ENCODE results near the gene EXTL2.
"Not testable (repeated sequence)": the region's sequence is repeated elsewhere in the genome, so short reads cannot be mapped to it uniquely, and the experiment has no call there.

The EXTL2 gene, protein sequence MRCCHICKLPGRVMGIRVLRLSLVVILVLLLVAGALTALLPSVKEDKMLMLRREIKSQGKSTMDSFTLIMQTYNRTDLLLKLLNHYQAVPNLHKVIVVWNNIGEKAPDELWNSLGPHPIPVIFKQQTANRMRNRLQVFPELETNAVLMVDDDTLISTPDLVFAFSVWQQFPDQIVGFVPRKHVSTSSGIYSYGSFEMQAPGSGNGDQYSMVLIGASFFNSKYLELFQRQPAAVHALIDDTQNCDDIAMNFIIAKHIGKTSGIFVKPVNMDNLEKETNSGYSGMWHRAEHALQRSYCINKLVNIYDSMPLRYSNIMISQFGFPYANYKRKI

DNA sequence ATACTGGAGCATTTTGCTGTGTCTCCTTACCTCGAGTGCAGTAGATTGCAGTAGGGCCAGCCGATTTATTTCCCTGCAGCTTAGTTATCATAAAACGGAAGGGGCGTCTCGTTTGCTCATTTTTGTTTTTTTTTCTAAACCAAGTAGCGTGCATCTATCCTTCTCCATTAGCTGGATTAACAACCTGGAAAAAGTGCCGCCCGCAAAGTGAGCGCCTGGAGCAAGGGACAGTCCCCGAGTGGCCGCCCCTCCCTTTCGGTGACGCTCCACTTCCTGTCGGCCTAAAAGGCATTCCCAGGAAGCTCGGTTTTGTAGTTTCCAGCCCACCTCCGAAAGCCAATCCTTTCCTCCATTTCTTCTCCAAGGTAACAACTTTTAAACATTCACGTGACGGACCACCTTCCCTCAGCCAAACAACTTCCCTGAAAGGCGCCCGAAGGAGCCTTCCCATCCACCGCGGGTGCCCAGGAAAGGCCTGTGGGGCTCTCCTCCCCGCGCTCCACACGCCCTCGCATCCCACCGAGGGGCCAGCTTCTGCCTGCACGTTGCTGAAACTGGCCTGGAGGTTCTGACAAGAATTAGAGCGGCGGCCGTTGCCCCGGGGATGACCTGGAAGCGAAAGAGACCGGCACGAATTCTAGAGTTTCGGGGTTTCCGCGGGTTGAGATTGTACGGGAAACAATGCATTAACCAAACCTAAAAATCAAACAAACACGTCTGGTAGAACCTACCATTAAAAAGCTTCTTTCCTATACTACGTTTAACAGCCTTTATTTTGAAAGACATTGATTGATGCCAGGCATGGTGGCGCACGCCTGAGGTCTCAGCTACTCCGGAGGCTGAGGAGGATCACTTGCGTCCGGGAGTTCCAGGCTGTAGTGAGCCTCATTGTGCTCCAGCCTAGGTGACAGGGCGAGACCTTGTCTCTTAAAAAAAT lies at the start of gene EXTL2:
Gene EXTL2 (minus strand): TSS at position 240 of the 937 bp plus-strand sequence. CDS start 6,085 bp downstream, outside the sequence.
- in situ Hi-C loops (cut with MboI; ENCODE audit: low sequenced_read_pairs): loop anchor here (25.0 kb wide), 1 partner anchor 1083 kb away; no protein-coding TSS in a partner anchor

DNA sequence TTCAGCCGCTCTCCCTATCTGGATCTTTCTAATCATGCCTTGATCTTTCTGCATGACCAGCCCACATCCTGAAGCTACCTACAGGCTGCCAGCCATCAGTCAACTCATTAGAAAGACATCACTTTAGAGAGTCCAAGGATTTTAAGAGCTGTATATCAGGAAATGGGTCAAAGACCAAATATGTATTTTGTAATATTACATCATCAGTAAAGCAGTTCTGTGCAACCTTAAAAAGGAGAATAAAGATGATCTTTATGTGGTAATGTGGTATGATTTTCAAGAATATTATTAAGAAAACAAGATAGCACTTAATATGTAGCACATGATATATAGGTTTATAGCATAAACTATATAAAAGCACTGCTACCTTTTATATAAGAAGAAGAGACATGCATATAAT lies 48.9 kb upstream of the EXTL2 start:
- in situ Hi-C loops (cut with MboI; ENCODE audit: low sequenced_read_pairs): no loop called here

DNA sequence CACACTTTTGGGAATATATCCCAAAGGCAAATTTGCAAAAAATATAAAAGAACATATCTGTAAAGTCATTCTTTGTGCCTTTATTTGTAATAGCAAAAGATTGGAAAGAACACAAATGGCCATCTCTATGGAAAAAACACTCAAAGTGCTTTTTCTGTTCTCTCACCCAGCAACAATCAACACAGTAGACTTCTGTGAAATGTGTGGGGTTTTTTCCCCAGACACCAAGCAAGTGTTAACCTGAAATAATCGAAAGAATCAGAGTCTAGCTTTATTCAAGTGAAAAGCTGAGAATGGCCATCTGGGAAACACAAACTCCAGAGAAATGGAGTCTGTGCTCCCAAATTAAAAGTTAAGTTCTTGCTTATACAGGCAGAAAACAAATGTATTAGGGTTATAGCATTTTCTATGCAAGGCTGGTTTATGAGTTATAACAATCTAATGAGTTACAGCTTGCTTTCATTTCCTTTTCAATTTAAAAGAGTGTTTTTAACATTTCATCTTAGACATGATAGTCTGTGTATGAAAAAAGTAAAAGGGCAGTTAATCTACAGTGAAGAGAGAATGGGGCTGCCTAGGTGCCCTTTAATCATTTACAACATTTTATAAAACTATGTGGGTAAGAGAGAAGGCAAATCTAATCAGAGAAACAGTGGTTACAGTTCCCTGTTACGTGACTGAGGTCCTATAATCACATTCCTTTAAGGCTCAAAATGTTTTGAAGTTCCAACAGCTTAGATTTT lies 47.8 kb upstream of the EXTL2 start:
- in situ Hi-C loops (cut with MboI; ENCODE audit: low sequenced_read_pairs): no loop called here

DNA sequence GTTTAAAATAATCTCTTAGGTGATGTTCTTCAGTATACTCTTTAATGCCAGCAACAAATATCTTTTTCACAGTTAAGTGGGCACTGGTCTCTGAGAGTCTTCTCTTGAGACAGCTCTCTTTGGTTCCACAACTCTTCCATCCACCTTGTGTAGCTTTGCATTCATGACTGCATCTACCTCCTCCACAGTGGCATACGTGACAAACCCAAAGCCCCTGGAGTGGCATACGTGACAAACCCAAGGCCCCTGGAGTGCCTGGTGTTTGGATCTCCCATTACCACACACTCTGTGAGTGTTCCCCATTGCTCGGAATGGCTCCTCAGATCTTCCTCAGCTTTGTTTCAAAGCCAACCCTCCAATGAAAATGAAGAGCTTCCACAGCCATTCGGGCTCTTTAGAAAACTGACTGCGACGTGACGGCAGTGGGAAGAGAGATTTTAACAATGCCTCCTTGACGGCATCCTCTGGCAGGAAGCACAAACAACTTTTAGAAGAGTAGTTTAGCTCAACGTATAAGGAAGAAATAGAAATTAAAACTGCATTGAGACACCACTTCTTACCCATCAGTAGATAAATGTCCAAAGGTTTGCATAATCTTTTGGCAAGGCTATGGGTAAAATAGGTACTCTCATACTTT lies 47.1 kb upstream of the EXTL2 start:
- in situ Hi-C loops (cut with MboI; ENCODE audit: low sequenced_read_pairs): no loop called here

DNA sequence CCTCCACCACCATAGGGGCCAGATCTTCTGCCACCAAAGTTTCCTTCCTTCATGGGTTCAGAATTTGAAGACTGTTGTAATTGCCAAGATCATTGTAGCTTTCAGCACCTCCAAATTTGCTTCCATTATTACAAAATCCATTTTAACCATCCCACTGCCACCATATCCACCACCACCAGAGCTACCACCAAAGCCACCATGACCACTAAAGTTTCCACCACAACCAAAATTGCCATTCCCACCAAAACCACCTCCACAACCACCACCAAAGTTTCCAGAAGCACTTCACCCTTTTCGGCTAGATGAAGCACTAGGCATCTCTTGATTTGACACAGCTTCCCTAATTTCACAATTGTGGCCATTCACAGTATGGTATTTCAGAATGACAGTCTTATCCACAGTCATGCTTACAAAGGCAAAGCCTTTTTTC lies 46.5 kb upstream of the EXTL2 start:
- in situ Hi-C loops (cut with MboI; ENCODE audit: low sequenced_read_pairs): no loop called here

DNA sequence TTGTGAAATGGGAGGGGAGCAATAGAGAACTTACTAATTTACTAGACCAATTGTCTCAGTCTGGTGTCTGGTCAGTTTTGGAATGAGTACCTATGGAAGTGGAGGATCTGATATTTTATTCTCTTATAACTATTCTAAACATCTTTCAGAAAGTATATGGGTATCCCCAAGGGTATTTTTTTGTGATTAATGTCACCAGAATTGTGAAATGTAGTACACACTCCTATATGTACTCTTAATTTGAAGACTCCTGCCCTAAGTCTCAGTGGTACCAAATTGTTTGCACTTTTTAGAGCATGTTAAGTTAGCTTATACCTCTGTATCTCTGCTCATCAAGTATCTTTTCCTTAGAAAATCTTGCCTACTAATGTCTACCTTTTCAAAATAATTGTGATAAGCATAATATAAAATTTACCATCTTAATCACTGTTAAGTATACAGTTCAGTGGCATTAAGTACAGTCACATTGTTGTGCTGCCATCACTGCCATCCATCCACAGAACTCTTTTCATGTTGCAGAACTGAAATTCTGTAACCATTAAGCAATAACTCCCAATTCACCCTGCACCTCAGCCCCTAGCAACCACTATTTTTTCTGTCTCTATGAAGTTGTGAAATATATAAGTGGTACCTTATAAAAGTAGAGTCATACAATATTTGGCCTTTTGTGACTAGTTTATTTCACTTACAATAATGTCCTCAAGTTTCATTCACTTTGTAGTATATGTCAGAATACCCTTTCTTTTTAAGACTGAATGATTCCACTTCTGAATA lies 41.7 kb upstream of the EXTL2 start:
- in situ Hi-C loops (cut with MboI; ENCODE audit: low sequenced_read_pairs): no loop called here

DNA sequence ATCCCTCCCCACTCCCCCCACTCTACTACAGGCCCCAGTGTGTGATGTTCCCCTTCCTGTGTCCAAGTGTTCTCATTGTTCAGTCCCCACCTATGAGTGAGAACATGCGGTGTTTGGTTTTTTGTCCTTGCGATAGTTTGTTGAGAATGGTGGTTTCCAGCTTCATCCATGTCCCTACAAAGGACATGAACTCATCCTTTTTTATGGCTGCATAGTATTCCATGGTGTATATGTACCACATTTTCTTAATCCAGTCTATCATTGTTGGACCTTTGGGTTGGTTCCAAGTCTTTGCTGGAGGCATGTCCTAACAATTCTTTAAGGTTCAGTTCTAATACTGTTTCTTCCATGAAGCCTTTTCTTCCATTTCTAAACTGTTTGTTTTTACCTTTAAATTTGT lies 38.9 kb upstream of the EXTL2 start:
- in situ Hi-C loops (cut with MboI; ENCODE audit: low sequenced_read_pairs): not testable (repeated sequence)

DNA sequence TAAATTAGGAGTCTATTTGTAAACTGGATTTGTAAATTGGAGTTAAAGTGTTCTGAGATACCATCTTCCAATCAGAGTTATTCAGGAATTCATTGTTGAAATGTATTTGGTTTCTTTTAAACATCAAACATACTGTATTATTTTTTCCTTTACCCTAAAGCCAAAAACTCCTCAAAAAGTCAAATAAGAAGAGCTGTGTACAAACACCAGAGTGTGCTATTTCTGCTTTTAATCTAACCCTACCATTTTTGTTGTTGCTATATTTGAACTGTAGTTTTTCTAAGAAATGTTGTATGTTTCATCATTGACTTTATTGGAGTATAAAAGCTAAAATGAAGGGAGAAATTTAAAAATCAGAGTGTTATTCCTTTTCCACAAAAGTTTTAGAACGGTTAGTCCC lies 37.1 kb upstream of the EXTL2 start:
- in situ Hi-C loops (cut with MboI; ENCODE audit: low sequenced_read_pairs): no loop called here

DNA sequence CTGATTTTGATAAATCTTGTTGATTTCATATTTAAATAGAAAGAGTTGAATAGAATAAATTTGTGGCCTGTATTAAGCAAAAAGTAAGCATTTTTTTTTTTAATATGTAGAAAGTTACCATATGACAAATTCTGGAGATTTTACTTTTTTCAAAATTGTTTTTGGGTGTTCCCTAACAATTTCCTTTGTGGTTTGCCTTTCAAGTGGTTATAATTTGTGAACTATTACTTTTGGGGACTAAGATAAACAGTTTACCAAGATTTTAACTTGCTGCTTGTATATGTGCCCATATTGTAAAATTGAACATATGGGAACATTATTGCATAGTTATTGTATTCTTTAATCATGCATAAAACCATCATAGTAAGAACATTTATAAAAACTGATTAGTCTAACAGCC lies 35.9 kb upstream of the EXTL2 start:
- in situ Hi-C loops (cut with MboI; ENCODE audit: low sequenced_read_pairs): no loop called here

DNA sequence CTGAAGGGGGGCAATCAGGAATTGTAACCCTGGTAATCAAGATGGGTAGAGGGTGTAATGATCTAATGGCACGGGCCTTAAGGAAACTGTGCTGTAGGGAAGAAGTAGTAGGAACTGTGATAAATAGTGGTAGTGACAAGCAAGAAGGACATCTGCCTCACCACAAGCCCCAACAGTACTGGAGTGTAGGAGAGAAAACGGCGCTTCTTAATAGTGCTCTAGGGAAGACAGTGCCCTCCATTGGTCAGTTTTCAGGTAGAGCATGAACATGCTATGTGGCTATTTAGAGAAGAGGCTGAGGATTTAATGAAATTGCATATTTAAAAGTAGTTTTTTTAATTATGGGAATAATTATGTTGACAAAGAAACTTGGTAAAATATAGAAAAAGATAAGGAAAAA lies 33.5 kb upstream of the EXTL2 start:
- in situ Hi-C loops (cut with MboI; ENCODE audit: low sequenced_read_pairs): no loop called here

DNA sequence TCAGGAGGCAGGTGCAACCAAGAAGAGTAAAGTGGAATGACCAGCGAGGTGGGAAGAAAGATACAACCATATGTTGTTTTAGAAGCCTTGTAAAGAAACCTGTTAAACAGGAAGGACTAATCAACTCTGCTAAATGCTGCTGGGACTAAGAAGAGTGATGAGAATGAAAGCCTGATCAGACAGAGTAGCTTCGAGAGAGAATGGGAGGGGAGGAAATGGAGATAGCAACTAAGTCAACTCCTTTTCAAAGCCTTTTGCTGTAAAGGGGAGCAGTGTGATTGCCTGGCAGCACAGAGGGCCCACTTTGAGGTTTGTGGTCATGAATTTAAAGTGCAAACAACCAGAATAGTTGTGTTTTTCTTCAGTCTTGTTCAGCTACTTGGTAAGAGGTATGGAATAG lies 32.6 kb upstream of the EXTL2 start:
- in situ Hi-C loops (cut with MboI; ENCODE audit: low sequenced_read_pairs): no loop called here

DNA sequence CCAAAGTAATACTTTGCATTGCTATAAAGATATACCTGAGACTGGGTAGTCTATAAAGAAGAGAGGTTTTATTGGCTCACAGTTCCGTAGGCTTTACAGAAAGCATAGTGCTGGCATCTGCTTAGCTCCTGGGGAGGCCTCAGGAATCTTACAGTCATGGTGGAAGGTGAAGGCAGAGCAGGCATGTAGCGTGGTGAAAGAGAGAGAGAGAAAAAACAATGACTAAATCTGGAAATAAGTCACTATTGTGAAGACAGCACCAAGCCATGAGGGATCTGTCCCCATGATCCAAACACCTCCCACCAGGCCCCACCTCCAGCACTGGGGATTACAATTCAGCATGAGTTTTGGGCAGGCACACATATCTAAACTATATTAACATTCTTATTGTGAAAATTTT lies 31.6 kb upstream of the EXTL2 start:
- in situ Hi-C loops (cut with MboI; ENCODE audit: low sequenced_read_pairs): no loop called here

DNA sequence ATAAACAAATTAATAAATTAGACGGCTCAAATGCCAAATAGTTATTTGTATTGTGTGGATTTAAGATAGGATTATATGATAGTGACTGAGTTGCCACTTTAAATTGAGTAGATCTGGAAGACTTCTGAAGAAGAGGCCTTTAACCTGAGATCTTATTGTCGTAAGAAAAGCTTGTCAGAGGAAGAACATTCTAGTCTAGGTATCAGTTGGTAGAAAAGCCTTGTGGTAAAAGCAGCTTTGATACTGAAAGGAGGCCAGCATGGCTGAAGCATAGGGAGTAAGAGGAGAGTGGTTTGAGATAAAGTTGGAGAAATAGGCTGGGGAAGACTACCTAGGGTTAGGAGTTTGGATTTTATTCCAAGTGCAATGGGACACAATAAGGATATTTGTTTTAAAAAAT lies 30.3 kb upstream of the EXTL2 start:
- in situ Hi-C loops (cut with MboI; ENCODE audit: low sequenced_read_pairs): loop anchor here (25.0 kb wide), 1 partner anchor 362 kb away; no protein-coding TSS in a partner anchor

DNA sequence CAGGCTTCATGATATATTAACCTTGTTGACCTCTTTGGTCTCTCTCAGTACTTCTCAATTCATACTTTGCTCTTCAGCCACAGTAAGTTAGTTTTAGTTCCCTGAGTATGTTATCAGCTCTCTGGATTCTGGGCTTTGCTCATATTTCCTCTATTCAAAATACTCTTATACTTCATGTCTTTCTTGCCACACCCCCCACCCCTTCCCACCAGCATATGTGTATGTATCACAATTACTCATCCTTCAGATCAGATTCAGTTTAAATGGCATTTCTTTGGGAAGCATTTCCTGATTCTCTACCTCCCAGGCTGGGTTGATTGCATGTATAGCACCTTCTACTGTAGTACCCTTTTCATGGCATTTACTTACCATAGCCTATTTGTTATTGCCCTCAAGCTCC lies 29.6 kb upstream of the EXTL2 start:
- in situ Hi-C loops (cut with MboI; ENCODE audit: low sequenced_read_pairs): loop anchor here (25.0 kb wide), 1 partner anchor 363 kb away; no protein-coding TSS in a partner anchor

DNA sequence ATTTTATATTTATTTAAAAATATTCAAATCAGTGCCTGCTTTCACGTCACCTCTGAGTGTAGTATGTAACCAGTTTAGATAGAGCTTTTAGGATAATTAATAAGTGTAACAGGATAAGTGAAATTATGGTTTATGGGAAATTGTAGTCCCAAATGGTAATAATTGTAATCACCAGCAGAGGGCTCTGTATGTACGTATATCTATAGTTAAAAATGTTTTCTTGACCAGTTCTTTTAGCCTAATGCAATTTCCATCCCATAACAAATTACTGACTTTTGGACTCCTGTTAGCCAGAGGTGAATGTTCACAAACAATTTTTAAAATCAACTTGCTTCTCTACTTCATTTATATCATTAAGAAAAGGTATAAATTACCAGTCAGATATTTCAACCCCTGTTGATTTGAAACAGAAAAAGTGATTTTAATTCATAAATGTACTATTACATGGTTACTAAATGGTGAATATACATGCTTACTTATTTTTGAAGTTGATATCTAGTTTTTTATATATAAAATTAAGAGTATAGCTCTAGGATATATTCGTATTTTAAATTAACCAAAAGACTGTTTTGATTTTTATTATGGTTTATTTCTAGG lies 26.6 kb upstream of the EXTL2 start:
- in situ Hi-C loops (cut with MboI; ENCODE audit: low sequenced_read_pairs): loop anchor here (25.0 kb wide), 1 partner anchor 366 kb away; no protein-coding TSS in a partner anchor

DNA sequence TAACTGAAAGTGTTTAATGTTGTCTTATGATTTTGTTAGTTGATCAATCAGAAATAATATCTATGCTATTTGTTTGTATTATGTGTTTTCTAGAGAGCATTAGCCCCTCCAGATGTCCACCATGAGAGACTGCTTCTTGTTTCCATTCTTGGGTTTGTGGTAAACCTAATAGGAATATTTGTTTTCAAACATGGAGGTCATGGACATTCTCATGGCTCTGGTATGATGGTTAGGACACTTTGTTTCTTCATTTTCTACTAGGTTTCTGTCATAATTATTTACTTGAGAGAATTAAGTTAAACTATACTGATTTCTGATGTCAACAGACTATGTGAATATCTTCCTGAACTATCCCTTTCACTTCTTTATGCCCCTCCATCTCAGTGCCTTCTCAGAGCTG lies 17.4 kb upstream of the EXTL2 start:
- in situ Hi-C loops (cut with MboI; ENCODE audit: low sequenced_read_pairs): loop anchor here (25.0 kb wide), 1 partner anchor 375 kb away; no protein-coding TSS in a partner anchor

DNA sequence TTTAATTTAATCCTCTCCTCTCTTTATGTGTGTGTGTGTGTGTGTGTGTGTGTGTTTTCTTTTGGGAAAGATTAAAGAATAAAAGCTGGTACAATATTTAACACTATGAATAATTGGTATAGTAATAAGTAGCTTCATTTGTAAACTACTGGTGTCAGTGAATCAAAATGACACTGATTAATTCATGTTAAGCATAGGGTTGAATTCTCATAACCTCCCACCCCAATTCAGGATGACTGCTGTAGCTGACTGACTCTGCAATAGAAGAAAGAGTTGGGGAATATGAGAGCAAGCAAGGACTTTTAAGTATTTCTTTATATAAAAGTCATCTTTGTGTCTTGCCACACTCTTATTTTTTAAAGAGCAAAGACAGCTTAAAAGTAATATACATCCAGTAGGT lies 14.4 kb upstream of the EXTL2 start:
- in situ Hi-C loops (cut with MboI; ENCODE audit: low sequenced_read_pairs): loop anchor here (25.0 kb wide), 1 partner anchor 378 kb away; no protein-coding TSS in a partner anchor

DNA sequence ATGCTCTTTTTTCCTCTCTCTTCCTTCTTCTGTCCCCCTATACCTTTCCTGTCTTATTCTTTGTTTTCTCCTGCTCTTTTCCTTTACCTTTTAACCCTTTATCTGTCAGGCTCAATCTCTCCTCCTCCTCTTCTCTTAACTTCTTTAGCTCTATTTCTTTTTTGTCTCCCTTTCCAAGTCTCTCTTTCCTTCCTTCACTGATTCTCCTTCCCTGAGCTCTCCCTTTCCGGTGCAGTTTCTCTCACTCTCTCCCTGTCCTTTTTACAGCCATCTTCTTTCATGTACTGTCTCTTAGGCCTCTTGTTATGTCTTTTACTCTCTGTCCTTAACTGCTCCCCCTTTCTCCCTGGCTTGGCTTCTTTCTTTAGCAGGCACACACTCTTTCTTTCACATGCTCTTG lies 13.2 kb upstream of the EXTL2 start:
- in situ Hi-C loops (cut with MboI; ENCODE audit: low sequenced_read_pairs): loop anchor here (25.0 kb wide), 1 partner anchor 379 kb away; no protein-coding TSS in a partner anchor

DNA sequence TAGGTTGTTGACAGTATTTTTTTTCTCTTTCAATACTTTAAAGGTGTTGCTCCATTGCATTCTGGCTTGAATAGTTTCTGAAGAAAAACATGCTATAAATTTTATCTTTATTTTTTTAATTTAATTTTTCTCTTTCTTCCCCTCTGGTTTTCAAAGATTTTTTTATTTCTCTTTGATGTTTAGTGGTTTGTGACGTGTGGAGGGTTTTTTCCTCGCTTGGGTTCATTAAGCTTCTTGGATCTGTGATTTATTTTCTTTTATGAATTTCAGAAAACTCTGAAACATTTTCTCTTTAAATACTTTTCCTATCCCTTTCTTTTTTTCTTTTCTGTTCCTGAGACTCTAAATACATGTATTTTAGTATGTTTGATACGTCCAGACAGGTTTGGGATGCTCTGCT lies 10.5 kb upstream of the EXTL2 start:
- in situ Hi-C loops (cut with MboI; ENCODE audit: low sequenced_read_pairs): loop anchor here (25.0 kb wide), 1 partner anchor 382 kb away; no protein-coding TSS in a partner anchor

Data from HL-60/S4 treated with phorbol 12-myristate 13-acetate at 8.2 ng/mL for 4 days and 3 days (cell line).